K562 (cell line): ENCODE measurements around the gene DDR1. TPM values are rescaled to one million over a fixed set of nuclear protein-coding genes. Genes with fewer than 3 reads are reported as not detected.

Experiments used
- BACH1 ChIP-seq: fragments of 200-800 bp; sonication (Bioruptor generic); IDR thresholded peaks from 2 replicates; pipeline ENCODE4 v1.6.1; 2016; ENCODE audit warnings: missing genetic modification characterization, missing compliant biosample characterization
- BHLHE40 ChIP-seq: IDR thresholded peaks from 2 replicates; pipeline ENCODE4 v1.6.1; 2011; ENCODE audit warnings: low read length, improper control_type of control experiment
- CBX8 ChIP-seq: fragments of 200-600 bp; sonication (generic); IDR thresholded peaks from 2 replicates; pipeline ENCODE4 v1.6.1; 2012; ENCODE audit warnings: borderline replicate concordance, mixed run types, low read depth, mild to moderate bottlenecking, moderate library complexity, mixed read lengths, low read length, control low read depth, inconsistent platforms; ENCODE audit not compliant: poor library complexity, severe bottlenecking; ENCODE audit errors: extremely low read depth
- CHAMP1 ChIP-seq: fragments of 450-650 bp; IDR thresholded peaks from 2 replicates; pipeline ENCODE4 v1.6.1; 2016; ENCODE audit warnings: mild to moderate bottlenecking
- DIDO1 ChIP-seq: fragments of 450-650 bp; IDR thresholded peaks from 2 replicates; pipeline ENCODE4 v1.6.1; 2016; ENCODE audit warnings: low read depth, missing biosample characterization, missing genetic modification characterization
- ETS2 ChIP-seq: IDR thresholded peaks from 2 replicates; pipeline ENCODE4 v1.6.1; 2016; ENCODE audit warnings: borderline replicate concordance, missing genetic modification characterization, mild to moderate bottlenecking, moderate library complexity, missing compliant biosample characterization; ENCODE audit not compliant: poor library complexity, severe bottlenecking
- FOXO4 ChIP-seq: fragments of 450-650 bp; formaldehyde crosslinking; IDR thresholded peaks from 2 replicates; pipeline ENCODE4 v1.4.0; 2020; ENCODE audit warnings: mild to moderate bottlenecking, moderate library complexity
- FOXP1 ChIP-seq: sonication (generic); formaldehyde crosslinking; IDR thresholded peaks from 2 replicates; pipeline ENCODE4 v1.8.0; 2022; ENCODE audit warnings: mild to moderate bottlenecking, missing genetic modification reagents
- GATAD2A ChIP-seq: fragments of 450-650 bp; IDR thresholded peaks from 2 replicates; pipeline ENCODE4 v1.6.1; 2017
- RUNX1 ChIP-seq: sonication (generic); IDR thresholded peaks from 2 replicates; pipeline ENCODE4 v1.6.1; 2016; ENCODE audit warnings: antibody characterized with exemption, low read depth
- SRSF9 ChIP-seq: fragments of 200-400 bp; formaldehyde crosslinking; IDR thresholded peaks from 2 replicates; pipeline ENCODE4 v1.6.1; 2017; ENCODE audit warnings: low read depth, low read length, borderline replicate concordance
- THRA ChIP-seq: fragments of 450-650 bp; IDR thresholded peaks from 2 replicates; pipeline ENCODE4 v1.6.1; 2017; ENCODE audit warnings: mild to moderate bottlenecking, moderate library complexity
- ZFP36 ChIP-seq: fragments of 150-350 bp; IDR thresholded peaks from 2 replicates; pipeline ENCODE4 v1.6.1; 2018; ENCODE audit warnings: low read length, low read depth; ENCODE audit not compliant: partially characterized antibody
- ZMIZ1 ChIP-seq, 2 experiments: fragments of 150-350 bp in 1 of 2; IDR thresholded peaks; 2 replicates each; pipeline ENCODE4 v1.6.1; 2012 to 2016; ENCODE audit warnings: low read depth in 2 of 2, low read length in 2 of 2, mild to moderate bottlenecking in 1 of 2, moderate library complexity in 1 of 2
- ZNF449 ChIP-seq: fragments of 250-450 bp; sonication (Bioruptor Pico); IDR thresholded peaks from 2 replicates; pipeline ENCODE4 v1.8.0; 2022; ENCODE audit warnings: moderate library complexity, mild to moderate bottlenecking, inconsistent platforms
- ZZZ3 ChIP-seq: fragments of 450-650 bp; IDR thresholded peaks from 2 replicates; pipeline ENCODE4 v1.6.1; 2016; ENCODE audit warnings: antibody characterized with exemption, mild to moderate bottlenecking, moderate library complexity
- polyA plus RNA-seq, 8 experiments: library from polyadenylated mRNA; depleted of rRNA in 4 of 8; stranded (reverse) in 5 of 8; unstranded in 3 of 8; fragments of >200 nt; fragmentation: Nextera tagmentation in 2 of 8; fragmentation: Illumina TruSeq in 1 of 8; extraction: Ambion mirVana in 2 of 8; extraction: Trizol in 1 of 8; gene quantifications; 2 replicates each; pipeline versions ENCODE4 v1.2.1 to v1.2.3, GENCODE V29; 2011 to 2014; ENCODE audit warnings: inconsistent platforms in 1 of 8, missing spikeins in 1 of 8
- total RNA-seq, 7 experiments: library from RNA; depleted of rRNA in 6 of 7; stranded (reverse); fragments of >200 nt in 6 of 7; fragmentation: Illumina TruSeq in 2 of 7; extraction: Trizol in 2 of 7; gene quantifications; 2 replicates each; pipeline versions ENCODE4 v1.2.1 to v1.2.3, GENCODE V29; 2011 to 2021; ENCODE audit warnings: low replicate concordance in 1 of 7

The DDR1 gene
- total and polyA plus RNA-seq, 9 of the 15 experiments (the other 6 are each of a cell fraction or from before 2014, with no cell fraction given): 1.4 to 44.6 (median 12.2) TPM

- TF ChIP-seq SRSF9 (no peak), GATAD2A (no peak), BHLHE40 (peak; percentile 43), ZNF449 (CRISPR knock-in tag) (no peak), ZFP36 (no peak), BACH1 (peak; percentile 78; the same call in 1 of the 2 replicates), FOXO4 (CRISPR knock-in tag) (no peak), ZZZ3 (no peak), FOXP1 (CRISPR knock-in tag) (0 out of 2 replicates have a peak, but pooled peaks have one; percentile 35), CHAMP1 (no peak), THRA (no peak), ETS2 (tag) (no peak), DIDO1 (tag) (no peak), RUNX1 (no peak), ZMIZ1 (IDR thresholded peaks at IDR 0.05; ENCODE audit: low read depth in 2 of 2, low read length in 2 of 2) (peak in 1 of 2 experiments; percentile 70; a peak in 1 of 4 replicates), CBX8 (no peak)
These were observed 6.7 kb upstream of the DDR1 start (continued) for GRCh38 chr6:30877419-30878262.
